ENCODE results near the gene KCNIP4.

Gene KCNIP4

DNA sequence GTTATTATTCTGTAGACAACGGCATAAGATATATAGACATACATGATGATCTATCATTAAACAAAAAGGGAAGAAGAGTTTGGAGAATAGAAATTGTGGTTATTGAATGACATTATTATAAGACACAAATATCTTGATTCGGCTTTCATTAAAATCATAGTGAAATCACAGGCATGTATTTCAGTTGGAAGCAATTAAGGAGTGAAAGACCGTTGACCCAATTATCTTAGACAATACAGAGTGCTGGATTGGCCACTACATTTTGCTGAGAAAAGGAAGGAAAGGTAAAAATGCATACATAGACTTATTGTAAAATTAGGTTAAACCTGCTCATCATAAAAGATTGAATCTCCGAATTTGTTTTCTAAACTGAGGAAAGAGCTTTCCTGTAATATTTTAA is 209.8 kb downstream of the KCNIP4 start:
- 100% methylated on average over 1 of the region's 4 CpGs; no CpG with 5 or more reads in 1 of the 2 experiments for WGBS, 2 experiments (ENCODE audit: insufficient coverage in 2 of 2)
- Histone ChIP-seq H3K4me1 (ENCODE audit: control insufficient read depth, insufficient read depth, low read length, poor library complexity, severe bottlenecking) (peaks cover 10% of the 10 kb centered on the region), H3K4me3 (ENCODE audit: extremely low read depth, insufficient read depth, low read length, poor library complexity, severe bottlenecking) (no peak overlapping the region), H3K36me3 (ENCODE audit: control insufficient read depth, insufficient read depth, low read length) (no peaks in the 10 kb centered on the region), H3K27ac (ENCODE audit: low read depth, low read length, severe bottlenecking) (no peak overlapping the region), H3K9me3 (ENCODE audit: control insufficient read depth, low read length) (no peaks in the 10 kb centered on the region)

DNA sequence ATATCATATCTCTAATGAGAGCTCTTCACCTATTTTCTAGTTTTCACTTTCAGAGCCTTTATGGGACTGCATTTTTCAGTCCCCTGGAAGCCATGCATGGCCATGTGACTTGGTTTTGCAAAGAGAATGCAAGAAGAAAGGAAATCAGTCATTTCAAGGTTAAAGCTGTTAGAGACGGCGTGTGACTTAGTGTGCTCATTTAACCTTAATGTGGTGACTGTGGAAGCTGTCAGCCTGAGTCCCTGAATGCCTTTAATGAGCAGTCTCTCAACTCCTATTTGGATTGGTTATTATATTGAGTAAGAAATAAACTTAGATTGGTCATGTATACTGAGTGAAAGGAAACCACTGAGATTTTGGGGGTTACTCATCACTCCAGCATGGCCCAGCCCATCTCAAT is 212.7 kb downstream of the KCNIP4 start:
- no peak overlapping the region for H3K27ac ChIP-seq (ENCODE audit: low read depth, low read length, severe bottlenecking)

DNA sequence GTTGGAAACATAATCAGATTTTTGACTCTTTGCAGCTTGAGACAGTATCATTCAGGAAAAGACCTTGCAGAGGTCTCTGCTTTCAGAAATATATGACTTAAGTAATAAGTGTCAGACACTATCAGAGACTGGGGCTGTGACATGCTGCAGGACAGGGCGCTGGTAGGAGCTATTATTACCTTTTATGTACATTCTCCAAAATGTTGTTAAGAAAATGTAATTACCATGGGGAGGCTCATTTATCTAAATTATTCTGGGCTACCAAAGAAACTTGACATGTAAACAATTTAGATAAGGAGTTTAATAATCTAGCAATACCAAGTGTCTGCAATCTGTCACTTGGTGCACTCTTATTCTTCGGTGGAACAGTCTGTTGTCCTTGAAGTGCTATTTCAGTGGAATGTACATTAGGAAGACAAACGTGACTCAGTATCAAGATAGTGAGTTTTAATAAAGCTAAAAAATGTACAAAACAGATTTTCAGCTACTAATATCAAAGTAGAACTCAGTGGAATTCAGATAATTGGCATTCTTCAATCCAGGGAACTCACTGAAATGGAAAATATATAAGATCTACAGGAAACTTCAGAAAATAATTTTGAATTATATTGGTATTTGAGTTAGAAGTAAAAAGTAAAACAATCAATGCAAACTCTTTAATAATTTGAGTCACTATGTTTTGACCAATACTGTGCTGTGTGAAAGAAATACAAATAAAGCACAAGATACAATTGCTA is 214.5 kb downstream of the KCNIP4 start:
- Histone ChIP-seq H3K4me3 (ENCODE audit: extremely low read depth, insufficient read depth, low read length, poor library complexity, severe bottlenecking) (no peak overlapping the region), H3K27ac (ENCODE audit: low read depth, low read length, severe bottlenecking) (peak overlapping the region; percentile 19), H3K4me1 (ENCODE audit: control insufficient read depth, insufficient read depth, low read length, poor library complexity, severe bottlenecking) (peaks cover 5% of the 10 kb centered on the region), H3K9me3 (ENCODE audit: control insufficient read depth, low read length) (no peaks in the 10 kb centered on the region), H3K36me3 (ENCODE audit: control insufficient read depth, insufficient read depth, low read length) (no peaks in the 10 kb centered on the region)
- WGBS, 2 experiments (ENCODE audit: insufficient coverage in 2 of 2) = 83% methylated on average over 1 of the region's 3 CpGs; no CpG with 5 or more reads in 1 of the 2 experiments

More for the DNA sequence above, 212.7 kb downstream of the KCNIP4 start:
- 92 to 95% methylated on average over 2 of the region's 2 CpGs for WGBS, 2 experiments (ENCODE audit: insufficient coverage in 2 of 2)
- Histone ChIP-seq H3K4me3 (ENCODE audit: extremely low read depth, insufficient read depth, low read length, poor library complexity, severe bottlenecking) (no peak overlapping the region), H3K4me1 (ENCODE audit: control insufficient read depth, insufficient read depth, low read length, poor library complexity, severe bottlenecking) (peaks cover 5% of the 10 kb centered on the region), H3K36me3 (ENCODE audit: control insufficient read depth, insufficient read depth, low read length) (no peaks in the 10 kb centered on the region), H3K9me3 (ENCODE audit: control insufficient read depth, low read length) (no peaks in the 10 kb centered on the region)

DNA sequence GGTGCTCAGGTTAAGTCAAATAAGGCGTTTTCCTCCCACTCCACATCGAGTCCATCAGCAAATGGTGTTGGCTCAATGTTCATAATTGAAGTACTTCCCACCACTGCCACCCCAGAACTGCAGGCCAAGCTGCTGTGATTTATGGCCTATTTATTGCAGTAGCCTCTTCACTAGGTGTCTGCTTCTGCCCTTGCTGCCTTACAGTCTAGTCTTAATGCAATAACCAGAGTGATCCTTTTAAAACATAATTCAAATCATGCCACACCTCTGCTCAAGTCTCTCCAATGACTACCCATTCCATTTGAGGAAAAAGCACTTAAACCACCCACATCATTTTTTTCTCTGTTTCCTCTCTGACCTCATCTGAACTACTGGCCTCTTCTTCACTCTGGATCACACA is 220.3 kb downstream of the KCNIP4 start:
- no peaks in the 10 kb centered on the region for H3K36me3 ChIP-seq (ENCODE audit: control insufficient read depth, insufficient read depth, low read length)
- no peaks in the 10 kb centered on the region for H3K9me3 ChIP-seq (ENCODE audit: control insufficient read depth, low read length)
- peaks cover 12% of the 10 kb centered on the region for H3K4me1 ChIP-seq (ENCODE audit: control insufficient read depth, insufficient read depth, low read length, poor library complexity, severe bottlenecking)
- no peak overlapping the region for H3K4me3 ChIP-seq (ENCODE audit: extremely low read depth, insufficient read depth, low read length, poor library complexity, severe bottlenecking)
- no peak overlapping the region for H3K27ac ChIP-seq (ENCODE audit: low read depth, low read length, severe bottlenecking)
- 100% methylated on average over 1 to 2 of the region's 2 CpGs for WGBS, 2 experiments (ENCODE audit: insufficient coverage in 2 of 2)

DNA sequence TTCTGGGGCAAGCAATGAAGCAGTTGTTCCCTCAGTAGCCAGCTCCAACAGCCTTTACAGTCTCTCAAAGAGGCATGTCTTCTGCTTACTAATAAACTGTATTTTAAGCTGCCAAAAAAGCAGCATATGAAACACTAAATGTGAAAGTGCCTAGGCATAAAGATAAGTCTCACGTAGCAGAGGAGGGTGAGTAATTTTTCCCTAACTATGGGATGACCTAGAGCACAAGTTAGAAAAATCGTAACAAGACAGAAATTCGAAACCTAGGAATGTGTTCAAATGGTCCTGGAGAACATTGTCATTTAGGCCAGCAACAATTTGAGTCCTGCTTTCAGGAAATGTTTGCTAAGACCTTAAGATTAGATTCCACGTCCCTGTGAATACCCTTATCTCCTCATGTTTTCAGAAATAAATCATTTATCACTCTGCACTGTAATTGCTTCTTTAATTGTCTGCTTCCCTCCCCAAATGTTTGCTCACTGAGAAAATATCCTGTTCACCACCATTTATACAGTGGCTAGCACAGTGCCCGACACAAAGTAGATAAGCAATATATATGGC is 222.2 kb downstream of the KCNIP4 start:
- Histone ChIP-seq H3K4me3 (ENCODE audit: extremely low read depth, insufficient read depth, low read length, poor library complexity, severe bottlenecking) (no peak overlapping the region), H3K9me3 (ENCODE audit: control insufficient read depth, low read length) (no peaks in the 10 kb centered on the region), H3K27ac (ENCODE audit: low read depth, low read length, severe bottlenecking) (peak overlapping the region; percentile 11), H3K4me1 (ENCODE audit: control insufficient read depth, insufficient read depth, low read length, poor library complexity, severe bottlenecking) (peaks cover 19% of the 10 kb centered on the region), H3K36me3 (ENCODE audit: control insufficient read depth, insufficient read depth, low read length) (no peaks in the 10 kb centered on the region)
- 72 to 78% methylated on average over 4 of the region's 5 CpGs for WGBS, 2 experiments (ENCODE audit: insufficient coverage in 2 of 2)

DNA sequence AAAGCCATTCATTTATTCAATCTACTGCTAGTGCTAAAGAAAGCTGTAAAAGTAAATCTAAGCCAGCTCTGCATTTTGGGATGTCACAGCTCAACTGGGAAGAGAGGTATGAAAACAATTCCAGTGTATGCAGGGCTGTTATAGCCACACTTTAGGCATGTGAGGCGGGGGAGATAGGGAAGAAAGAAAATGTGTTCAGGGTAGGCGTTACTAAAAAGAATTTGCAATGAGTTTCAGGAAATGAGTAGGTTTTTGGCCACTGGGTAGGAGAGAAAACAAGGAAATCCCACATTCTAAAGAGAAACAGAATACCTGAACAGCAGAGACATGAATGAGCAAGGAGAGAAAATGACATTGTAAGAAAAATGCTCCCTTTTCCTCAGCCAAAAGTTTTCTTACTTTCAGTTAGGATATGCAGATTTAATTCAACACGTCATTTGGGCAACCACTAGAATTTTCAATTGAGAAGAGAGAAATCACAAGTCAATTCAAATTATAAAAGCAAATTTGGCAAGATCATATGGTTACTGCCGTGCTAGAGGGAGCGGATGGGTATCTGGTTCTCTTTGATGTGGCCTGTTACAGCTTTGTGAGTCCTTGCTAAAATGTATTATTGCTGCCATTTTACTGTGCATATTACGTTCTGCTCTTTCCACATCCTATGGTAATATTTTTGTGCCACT is 226.3 kb downstream of the KCNIP4 start:
- WGBS, 2 experiments (ENCODE audit: insufficient coverage in 2 of 2) = 89% methylated on average over 4 of the region's 6 CpGs; no CpG with 5 or more reads in 1 of the 2 experiments
- H3K36me3 ChIP-seq (ENCODE audit: control insufficient read depth, insufficient read depth, low read length) = no peaks in the 10 kb centered on the region
- H3K27ac ChIP-seq (ENCODE audit: low read depth, low read length, severe bottlenecking) = no peak overlapping the region
- H3K4me3 ChIP-seq (ENCODE audit: extremely low read depth, insufficient read depth, low read length, poor library complexity, severe bottlenecking) = no peak overlapping the region
- peaks cover 19% of the 10 kb centered on the region for H3K4me1 ChIP-seq (ENCODE audit: control insufficient read depth, insufficient read depth, low read length, poor library complexity, severe bottlenecking)
- no peaks in the 10 kb centered on the region for H3K9me3 ChIP-seq (ENCODE audit: control insufficient read depth, low read length)

DNA sequence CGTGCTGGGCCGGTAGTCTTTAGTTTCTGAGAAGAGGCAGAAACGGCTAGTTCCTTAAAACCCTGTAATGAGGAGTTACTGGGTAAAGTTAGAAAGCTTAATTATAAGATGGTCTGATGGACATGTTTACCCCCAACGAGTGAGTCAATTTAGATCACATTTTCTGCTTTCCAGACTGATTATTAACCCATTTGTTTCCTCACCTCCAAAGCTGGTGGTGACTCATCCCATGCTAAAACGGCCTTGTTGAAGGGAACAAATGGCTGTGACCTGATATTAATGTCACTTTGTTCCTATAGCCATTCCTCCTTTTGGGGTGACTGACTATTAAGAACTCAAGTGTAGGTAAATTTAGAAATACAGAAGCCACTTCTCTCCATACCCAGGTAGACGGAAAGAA is 232.0 kb downstream of the KCNIP4 start:
- no peaks in the 10 kb centered on the region for H3K36me3 ChIP-seq (ENCODE audit: control insufficient read depth, insufficient read depth, low read length)
- H3K4me3 ChIP-seq (ENCODE audit: extremely low read depth, insufficient read depth, low read length, poor library complexity, severe bottlenecking) = no peak overlapping the region
- no peak overlapping the region for H3K27ac ChIP-seq (ENCODE audit: low read depth, low read length, severe bottlenecking)
- no peaks in the 10 kb centered on the region for H3K4me1 ChIP-seq (ENCODE audit: control insufficient read depth, insufficient read depth, low read length, poor library complexity, severe bottlenecking)
- 83 to 87% methylated on average over 3 of the region's 6 CpGs for WGBS, 2 experiments (ENCODE audit: insufficient coverage in 2 of 2)
- no peaks in the 10 kb centered on the region for H3K9me3 ChIP-seq (ENCODE audit: control insufficient read depth, low read length)

DNA sequence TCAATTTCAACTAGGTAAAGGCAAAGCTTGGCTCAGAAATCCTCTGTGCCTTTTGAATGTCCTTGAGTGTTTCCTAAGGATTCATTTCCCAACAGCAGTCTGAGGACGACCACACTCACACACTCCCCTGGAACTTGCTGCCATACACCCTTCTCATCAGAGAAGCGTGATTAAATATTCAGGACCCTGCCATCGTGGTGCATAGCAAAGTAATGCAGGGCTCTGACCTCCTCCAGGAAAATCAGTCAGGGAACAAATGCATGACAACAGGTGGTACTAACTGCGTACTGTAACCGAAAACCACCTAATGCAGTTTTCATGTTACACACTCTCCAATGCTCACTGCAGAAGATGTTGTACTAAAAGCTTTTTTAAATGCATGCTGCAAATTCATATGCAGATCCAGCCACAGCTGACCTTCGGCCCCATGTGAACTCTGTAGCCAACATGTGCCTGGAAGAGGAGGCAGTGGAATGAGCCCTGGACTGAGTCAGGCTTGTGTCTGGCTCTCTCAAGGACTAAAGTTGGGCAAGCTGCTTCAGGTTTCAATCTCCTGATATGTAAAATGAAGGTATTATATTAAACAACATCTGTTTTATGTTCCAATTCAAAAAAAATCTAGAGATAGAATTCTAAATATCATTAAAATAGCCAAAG is 238.3 kb downstream of the KCNIP4 start:
- 50 to 79% methylated on average over 5 to 6 of the region's 6 CpGs for WGBS, 2 experiments (ENCODE audit: insufficient coverage in 2 of 2)
- H3K4me3 ChIP-seq (ENCODE audit: extremely low read depth, insufficient read depth, low read length, poor library complexity, severe bottlenecking) = no peak overlapping the region
- no peak overlapping the region for H3K27ac ChIP-seq (ENCODE audit: low read depth, low read length, severe bottlenecking)
- no peaks in the 10 kb centered on the region for H3K36me3 ChIP-seq (ENCODE audit: control insufficient read depth, insufficient read depth, low read length)
- H3K9me3 ChIP-seq (ENCODE audit: control insufficient read depth, low read length) = no peaks in the 10 kb centered on the region
- H3K4me1 ChIP-seq (ENCODE audit: control insufficient read depth, insufficient read depth, low read length, poor library complexity, severe bottlenecking) = peaks cover 6% of the 10 kb centered on the region

DNA sequence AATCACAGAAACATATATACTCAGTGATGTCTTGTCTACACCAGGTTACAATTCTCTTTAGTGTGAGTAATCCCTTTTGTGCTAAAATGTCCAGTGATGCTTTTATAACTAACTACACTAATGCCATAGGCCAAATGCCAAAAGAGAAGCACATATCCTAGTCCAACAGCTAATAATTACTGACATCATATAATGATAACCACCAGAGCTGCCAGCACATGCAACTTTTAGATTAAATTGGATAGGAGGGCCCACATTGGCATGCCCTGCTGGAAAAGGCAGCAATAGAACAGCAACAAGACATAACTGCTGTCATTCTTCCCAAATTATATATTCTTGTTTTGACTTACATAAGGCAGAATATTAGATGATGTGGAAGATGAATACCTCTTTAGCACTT is 238.8 kb downstream of the KCNIP4 start:
- Histone ChIP-seq H3K4me3 (ENCODE audit: extremely low read depth, insufficient read depth, low read length, poor library complexity, severe bottlenecking) (no peak overlapping the region), H3K27ac (ENCODE audit: low read depth, low read length, severe bottlenecking) (no peak overlapping the region), H3K9me3 (ENCODE audit: control insufficient read depth, low read length) (no peaks in the 10 kb centered on the region), H3K36me3 (ENCODE audit: control insufficient read depth, insufficient read depth, low read length) (no peaks in the 10 kb centered on the region), H3K4me1 (ENCODE audit: control insufficient read depth, insufficient read depth, low read length, poor library complexity, severe bottlenecking) (peaks cover 6% of the 10 kb centered on the region)

DNA sequence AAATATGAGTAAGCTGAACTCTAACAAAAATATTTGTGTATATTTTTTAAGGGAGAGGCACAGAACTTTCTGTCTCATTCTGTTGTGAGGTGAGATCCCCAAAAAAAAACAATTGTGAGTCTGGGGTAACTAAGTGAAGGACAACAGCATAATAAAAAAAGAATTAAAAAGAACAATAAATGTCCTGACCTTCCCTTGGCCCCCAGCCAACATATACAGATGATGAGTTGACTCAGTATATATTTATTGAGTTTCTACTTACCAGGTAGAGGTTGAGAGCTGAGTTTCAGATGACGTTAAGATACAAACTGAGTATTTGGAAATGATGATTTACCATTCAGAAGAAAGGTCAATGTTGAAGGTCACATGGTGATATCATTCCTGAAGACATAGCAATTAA is 239.5 kb downstream of the KCNIP4 start:
- Histone ChIP-seq H3K4me1 (ENCODE audit: control insufficient read depth, insufficient read depth, low read length, poor library complexity, severe bottlenecking) (peaks cover 6% of the 10 kb centered on the region), H3K36me3 (ENCODE audit: control insufficient read depth, insufficient read depth, low read length) (no peaks in the 10 kb centered on the region)
- WGBS, 2 experiments (ENCODE audit: insufficient coverage in 2 of 2) = 83% methylated on average over 1 of the region's 1 CpG; no CpG with 5 or more reads in 1 of the 2 experiments

More for the DNA sequence above, 239.5 kb downstream of the KCNIP4 start:
- Histone ChIP-seq H3K9me3 (ENCODE audit: control insufficient read depth, low read length) (no peaks in the 10 kb centered on the region), H3K27ac (ENCODE audit: low read depth, low read length, severe bottlenecking) (no peak overlapping the region), H3K4me3 (ENCODE audit: extremely low read depth, insufficient read depth, low read length, poor library complexity, severe bottlenecking) (no peak overlapping the region)

Data from mesodermal cell (in vitro differentiated cells).